Endothelial cell of umbilical vein (primary cell): ENCODE results near the gene ASAP2. TPM values are rescaled to one million over a fixed set of nuclear protein-coding genes. Genes with fewer than 3 reads are reported as not detected.

Source experiments
- BruUV-seq: library from RNA; stranded (reverse); fragments of 400-500 nt; replicated peaks from 2 replicates; lab custom pipeline; 2021; lab: Mats Ljungman, UMichigan
- CTCF ChIA-PET: fragments of 300-600, 350-600 bp; sonication (Branson Sonifier 250); formaldehyde crosslinking; loops from one replicate; lab custom pipeline; 2021; ENCODE audit warnings: antibody characterized with exemption, inconsistent platforms; lab: Charles Lee
- POLR2A ChIA-PET: fragments of 300-600, 350-600 bp; sonication (Branson Sonifier 250); formaldehyde crosslinking; loops from one replicate; lab custom pipeline; 2021; ENCODE audit warnings: antibody characterized with exemption, inconsistent platforms; lab: Charles Lee
- DNase-seq: peaks from one replicate; pipeline ENCODE4 v3.0.0-alpha.2; 2011; ENCODE audit warnings: low read depth, low spot score
- FAIRE-seq: peaks from 2 replicates; lab custom pipeline; 2011; peaks lifted over from hg19 to GRCh38; lab: Jason Lieb, UNC
- H2AFZ ChIP-seq: 2 replicates; pipeline ENCODE4 v1.6.0; 2012; ENCODE audit warnings: low read depth, low read length, control low read depth, inconsistent platforms
- H3K27ac ChIP-seq: 2 replicates; pipeline ENCODE4 v1.5.1; 2011; ENCODE audit warnings: low read depth, mild to moderate bottlenecking, control low read depth, low read length, moderate library complexity; ENCODE audit not compliant: insufficient read depth
- H3K27me3 ChIP-seq, 2 experiments: 2 replicates each; pipeline versions ENCODE4 v1.6.0 to v1.6.1; 2011; ENCODE audit warnings: low read length in 2 of 2, mixed read lengths in 1 of 2; ENCODE audit not compliant: control insufficient read depth in 2 of 2, insufficient read depth in 2 of 2
- H3K36me3 ChIP-seq, 2 experiments: 2 replicates in 1 of 2; 3 replicates in 1 of 2; pipeline ENCODE4 v1.5.1; 2011; ENCODE audit warnings: low read length in 2 of 2, mild to moderate bottlenecking in 1 of 2, moderate library complexity in 1 of 2; ENCODE audit not compliant: control insufficient read depth in 2 of 2, insufficient read depth in 2 of 2; ENCODE audit errors: extremely low read depth in 1 of 2
- H3K4me1 ChIP-seq: 3 replicates; pipeline ENCODE4 v1.5.1; 2011; ENCODE audit warnings: mild to moderate bottlenecking, low read length; ENCODE audit not compliant: control insufficient read depth, insufficient read depth; ENCODE audit errors: extremely low read depth
- H3K4me2 ChIP-seq: 2 replicates; pipeline ENCODE4 v1.6.1; 2011; ENCODE audit warnings: low read length, control low read depth, mixed read lengths; ENCODE audit not compliant: insufficient read depth
- H3K4me3 ChIP-seq, 3 experiments: fragments of 200-600 bp in 1 of 3; sonication (generic), shearing (Covaris generic) in 1 of 3; replicated peaks in 1 of 3; 2 replicates each; pipeline ENCODE4 v1.5.1; 2011 to 2016; ENCODE audit warnings: control low read depth in 3 of 3, low read length in 3 of 3, mild to moderate bottlenecking in 2 of 3, inconsistent platforms in 1 of 3, low read depth in 1 of 3, moderate library complexity in 1 of 3; ENCODE audit not compliant: insufficient read depth in 1 of 3
- H3K79me2 ChIP-seq: 2 replicates; pipeline ENCODE4 v1.6.0; 2012; ENCODE audit warnings: low read length, inconsistent platforms; ENCODE audit not compliant: control insufficient read depth, insufficient read depth
- H3K9ac ChIP-seq: replicated peaks from 2 replicates; pipeline ENCODE3; 2011; ENCODE audit warnings: low read length, control low read depth; ENCODE audit not compliant: insufficient read depth; ENCODE audit errors: extremely low read depth
- H3K9me1 ChIP-seq: replicated peaks from 3 replicates; pipeline ENCODE4 v1.6.0; 2011; ENCODE audit warnings: mild to moderate bottlenecking, low read length; ENCODE audit not compliant: control insufficient read depth, insufficient read depth; ENCODE audit errors: extremely low read depth
- H3K9me3 ChIP-seq: replicated peaks from 2 replicates; pipeline ENCODE4 v1.5.1; 2012; ENCODE audit warnings: low read length, inconsistent platforms; ENCODE audit not compliant: control insufficient read depth, insufficient read depth
- H4K20me1 ChIP-seq: replicated peaks from 2 replicates; pipeline ENCODE3; 2011; ENCODE audit warnings: mild to moderate bottlenecking, low read length; ENCODE audit not compliant: control insufficient read depth, insufficient read depth; ENCODE audit errors: extremely low read depth
- FOS ChIP-seq: IDR thresholded peaks from 2 replicates; pipeline ENCODE4 v1.6.1; 2011; ENCODE audit warnings: mild to moderate bottlenecking, low read length, moderate library complexity, borderline replicate concordance; ENCODE audit not compliant: insufficient read depth
- JUN ChIP-seq: IDR thresholded peaks from 2 replicates; pipeline ENCODE4 v1.6.1; 2011; ENCODE audit warnings: borderline replicate concordance, low read depth; ENCODE audit not compliant: insufficient read length, insufficient read depth
- MAX ChIP-seq: IDR thresholded peaks from 2 replicates; pipeline ENCODE4 v1.6.1; 2011; ENCODE audit not compliant: insufficient read depth, insufficient read length
- POLR2AphosphoS5 ChIP-seq: IDR thresholded peaks from 2 replicates; pipeline ENCODE4 v1.6.1; 2012; ENCODE audit warnings: low read depth, mild to moderate bottlenecking, control low read depth, low read length, moderate library complexity; ENCODE audit not compliant: insufficient read depth
- dilution Hi-C: fragments of 300-500 bp; cut with MboI; formaldehyde crosslinking; loops from one replicate; pipeline ENCODE4 v1.15.0; 2019; ENCODE audit warnings: low sequenced_read_pairs; ENCODE audit not compliant: extremely low pct_ligation_motif_present
- intact Hi-C: fragments of 100-400 bp; cut with micrococcal nuclease; formaldehyde crosslinking; loops from one replicate; pipeline ENCODE4 v1.10.0; 2022
- polyA plus RNA-seq, 4 experiments: library from polyadenylated mRNA; depleted of rRNA in 3 of 4; stranded (reverse) in 3 of 4; unstranded in 1 of 4; fragments of >200 nt; gene quantifications; 2 replicates each; pipeline versions ENCODE4 v1.2.1 to v1.2.3, GENCODE V29; 2011 to 2012; ENCODE audit warnings: missing spikeins in 1 of 4
- total RNA-seq: library from RNA; stranded (reverse); gene quantifications from 2 replicates; pipeline ENCODE4 v1.2.3, GENCODE V29; 2021

ASAP2 gene
- total and polyA plus RNA-seq, 2 donors (not counting 3 experiments of a cell fraction or from before 2014, with no cell fraction given): 31.1 to 79.2 TPM

- POLR2A ChIA-PET: no interaction called here
- CTCF ChIA-PET: interaction anchor here (1.1 kb wide), 1 partner anchor 71 kb away, joined by 3 read pairs; no protein-coding TSS in a partner anchor
- no TSS peak for BruUV-seq
- intact Hi-C loops (no loop called here), dilution Hi-C loops (no loop called here)
- Histone ChIP-seq H3K9me1 (no peaks in the 10 kb centered on the region), H3K36me3 (peaks cover 2 to 15% of the 10 kb centered on the region in 2 experiments), H3K27me3 (no peaks in the 10 kb centered on the region), H3K9ac (no peak overlapping the region), H3K4me2 (no peak overlapping the region), H3K4me3 (no peak overlapping the region), H3K79me2 (peaks cover 62% of the 10 kb centered on the region), H3K9me3 (no peaks in the 10 kb centered on the region), H2AFZ (no peak overlapping the region), H3K27ac (no peak overlapping the region), H3K4me1 (peaks cover 8% of the 10 kb centered on the region), H4K20me1 (no peaks in the 10 kb centered on the region)
- no peak for FAIRE-seq
- no peak for DNase-seq
- TF ChIP-seq MAX (no peak), JUN (no peak), FOS (no peak), POLR2AphosphoS5 (no peak)
These were observed 73.6 kb downstream of the ASAP2 start for GRCh38 chr2:9280224-9280623.

- no peak overlapping the region for H3K9ac ChIP-seq
- DNase-seq (no peak), FAIRE-seq (no peak)
- peaks cover 2 to 15% of the 10 kb centered on the region in 2 experiments for H3K36me3 ChIP-seq
- CTCF ChIA-PET: interaction anchor here (1.1 kb wide), 1 partner anchor 72 kb away, joined by 3 read pairs; no protein-coding TSS in a partner anchor
- no peaks in the 10 kb centered on the region for H3K9me3 ChIP-seq
- dilution Hi-C loops: no loop called here
- no peak overlapping the region for H3K4me2 ChIP-seq
- H3K4me3 ChIP-seq: no peak overlapping the region
- H3K79me2 ChIP-seq: peaks cover 53% of the 10 kb centered on the region
- POLR2A ChIA-PET: no interaction called here
- no peak overlapping the region for H2AFZ ChIP-seq
- peaks cover 11% of the 10 kb centered on the region for H3K4me1 ChIP-seq
- no peaks in the 10 kb centered on the region for H3K27me3 ChIP-seq
- no peak overlapping the region for H3K27ac ChIP-seq
- intact Hi-C loops: no loop called here
- H4K20me1 ChIP-seq: no peaks in the 10 kb centered on the region
- no TSS peak for BruUV-seq
- no peaks in the 10 kb centered on the region for H3K9me1 ChIP-seq
- no peak for TF ChIP-seq JUN
- no peak for TF ChIP-seq POLR2AphosphoS5
These were observed 74.5 kb downstream of the ASAP2 start for GRCh38 chr2:9281145-9281544.
